Measurements from ENCODE around the gene ACKR2. TPM values are rescaled to one million over a fixed set of nuclear protein-coding genes. Genes with fewer than 3 reads are reported as not detected.

ACKR2 gene
- polyA plus RNA-seq, 1 donor (not counting 4 experiments of a cell fraction or from before 2014, with no cell fraction given): 0.22 TPM

DNA sequence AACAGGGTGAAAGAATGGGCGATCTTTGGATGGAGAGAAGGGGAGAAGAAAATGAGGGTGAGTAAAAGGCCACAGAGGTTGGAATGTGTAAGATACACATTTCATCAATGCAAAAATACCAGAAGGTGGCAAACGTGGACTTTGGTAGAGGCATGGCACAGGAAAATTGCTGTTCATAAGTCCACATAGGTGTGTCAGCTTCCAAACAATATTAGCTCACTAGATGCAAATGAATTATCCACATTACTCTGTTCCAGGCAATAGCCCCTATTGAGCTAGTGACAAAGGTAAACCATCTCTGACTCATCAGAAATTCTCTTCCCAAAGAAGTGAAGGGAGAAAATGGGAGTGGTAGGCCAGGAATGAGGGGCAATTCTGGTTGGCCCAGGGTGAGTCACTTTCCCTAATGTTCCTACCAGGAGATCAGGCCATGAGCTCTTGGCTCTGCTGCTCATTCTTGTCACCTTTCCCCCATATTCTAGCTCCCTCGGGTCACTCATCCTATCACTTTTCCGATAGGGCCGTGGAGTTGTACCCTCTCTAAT is 19.9 kb downstream of the ACKR2 start:
- dilution Hi-C loops (cut with MboI; ENCODE audit: extremely low pct_ligation_motif_present, low sequenced_read_pairs): no loop called here
- Histone ChIP-seq H3K9me3 (ENCODE audit: control insufficient read depth, low read depth, low read length) (no peaks in the 10 kb centered on the region), H3K9ac (ENCODE audit: control insufficient read depth, extremely low read depth, insufficient read depth, low read length) (no peak overlapping the region), H2AFZ (ENCODE audit: control insufficient read depth, low read length) (no peak overlapping the region), H3K36me3 (ENCODE audit: control insufficient read depth in 2 of 2, extremely low read depth in 1 of 2, insufficient read depth in 2 of 2, low read length in 2 of 2) (no peaks in the 10 kb centered on the region), H3K9me1 (ENCODE audit: control insufficient read depth, extremely low read depth, insufficient read depth, low read length) (no peaks in the 10 kb centered on the region), H3K27ac (ENCODE audit: control insufficient read depth, insufficient read depth, low read length) (no peak overlapping the region), H3K27me3 (ENCODE audit: control insufficient read depth, extremely low read depth, insufficient read depth, low read length) (no peaks in the 10 kb centered on the region), H3K79me2 (ENCODE audit: control insufficient read depth, insufficient read depth, low read length) (no peaks in the 10 kb centered on the region), H3K4me1 (ENCODE audit: control insufficient read depth, extremely low read depth, insufficient read depth, low read length) (peaks cover 12% of the 10 kb centered on the region), H3K4me2 (ENCODE audit: control insufficient read depth, extremely low read depth, insufficient read depth, low read depth, low read length) (peak overlapping the region; percentile 20), H4K20me1 (ENCODE audit: control insufficient read depth, extremely low read depth, insufficient read depth, low read length) (no peaks in the 10 kb centered on the region), H3K4me3 (ENCODE audit: control insufficient read depth in 2 of 3, extremely low read depth in 1 of 3, insufficient read depth in 2 of 3, low read depth in 1 of 3, low read length in 3 of 3) (no peak overlapping the region)
- DNase-seq (ENCODE audit: low read depth, low spot score) (no peak), FAIRE-seq (peak; percentile 81)
- no peak for TF ChIP-seq EZH2 (IDR thresholded peaks at IDR 0.05; ENCODE audit: low read length)
- TF ChIP-seq, protein P1, sequence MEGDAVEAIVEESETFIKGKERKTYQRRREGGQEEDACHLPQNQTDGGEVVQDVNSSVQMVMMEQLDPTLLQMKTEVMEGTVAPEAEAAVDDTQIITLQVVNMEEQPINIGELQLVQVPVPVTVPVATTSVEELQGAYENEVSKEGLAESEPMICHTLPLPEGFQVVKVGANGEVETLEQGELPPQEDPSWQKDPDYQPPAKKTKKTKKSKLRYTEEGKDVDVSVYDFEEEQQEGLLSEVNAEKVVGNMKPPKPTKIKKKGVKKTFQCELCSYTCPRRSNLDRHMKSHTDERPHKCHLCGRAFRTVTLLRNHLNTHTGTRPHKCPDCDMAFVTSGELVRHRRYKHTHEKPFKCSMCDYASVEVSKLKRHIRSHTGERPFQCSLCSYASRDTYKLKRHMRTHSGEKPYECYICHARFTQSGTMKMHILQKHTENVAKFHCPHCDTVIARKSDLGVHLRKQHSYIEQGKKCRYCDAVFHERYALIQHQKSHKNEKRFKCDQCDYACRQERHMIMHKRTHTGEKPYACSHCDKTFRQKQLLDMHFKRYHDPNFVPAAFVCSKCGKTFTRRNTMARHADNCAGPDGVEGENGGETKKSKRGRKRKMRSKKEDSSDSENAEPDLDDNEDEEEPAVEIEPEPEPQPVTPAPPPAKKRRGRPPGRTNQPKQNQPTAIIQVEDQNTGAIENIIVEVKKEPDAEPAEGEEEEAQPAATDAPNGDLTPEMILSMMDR (optimal IDR thresholded peaks at IDR 0.05 in 1 of 3, IDR thresholded peaks at IDR 0.05 in 1 of 3, conservative IDR thresholded peaks at IDR 0.05 in 1 of 3; ENCODE audit: extremely low read depth in 1 of 3, insufficient read depth in 2 of 3, low read length in 3 of 3): no peak

DNA sequence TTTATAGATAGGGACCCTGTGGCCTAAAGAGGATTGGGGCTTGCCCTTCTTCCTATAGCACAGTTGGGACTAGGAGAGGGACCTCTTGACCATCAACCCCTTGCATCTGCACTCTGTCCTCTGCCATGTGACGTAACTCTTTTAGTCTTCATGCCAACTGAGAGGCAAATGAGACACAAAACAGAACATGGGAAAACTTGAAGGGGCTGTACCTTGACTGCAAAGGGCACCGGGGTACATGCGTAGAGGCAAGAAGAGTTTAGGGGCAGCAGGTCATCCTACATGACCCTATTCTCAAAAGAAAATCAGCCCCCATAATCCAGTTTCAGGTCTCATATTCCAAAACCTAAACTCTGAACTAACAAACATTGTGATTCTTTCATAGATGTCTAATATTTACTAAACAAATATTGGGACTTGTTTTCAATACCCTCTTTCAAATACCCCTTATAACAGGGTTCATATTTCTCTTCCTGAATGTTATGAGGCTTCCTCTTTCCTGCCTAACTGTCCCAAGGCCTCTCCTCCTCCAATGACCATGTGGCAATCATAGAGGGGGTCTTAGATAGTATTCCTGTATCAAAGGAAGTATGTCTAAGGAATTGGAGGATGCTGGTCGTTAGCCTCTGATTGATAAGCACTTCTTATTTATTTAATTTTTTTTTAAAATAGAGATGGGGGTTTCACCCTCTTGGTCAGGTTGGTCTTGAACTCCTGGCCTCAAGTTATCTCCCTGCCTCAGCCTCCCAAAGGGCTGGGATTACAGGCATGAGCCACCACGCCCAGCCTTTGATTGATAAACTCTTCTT is 20.6 kb downstream of the ACKR2 start:
- FAIRE-seq (no peak), DNase-seq (ENCODE audit: low read depth, low spot score) (no peak)
- H3K27me3 ChIP-seq (ENCODE audit: control insufficient read depth, extremely low read depth, insufficient read depth, low read length): no peaks in the 10 kb centered on the region
- no peaks in the 10 kb centered on the region for H3K36me3 ChIP-seq (ENCODE audit: control insufficient read depth in 2 of 2, extremely low read depth in 1 of 2, insufficient read depth in 2 of 2, low read length in 2 of 2)
- no peaks in the 10 kb centered on the region for H3K9me1 ChIP-seq (ENCODE audit: control insufficient read depth, extremely low read depth, insufficient read depth, low read length)
- H3K9ac ChIP-seq (ENCODE audit: control insufficient read depth, extremely low read depth, insufficient read depth, low read length): no peak overlapping the region
- H3K27ac ChIP-seq (ENCODE audit: control insufficient read depth, insufficient read depth, low read length): no peak overlapping the region
- H3K4me1 ChIP-seq (ENCODE audit: control insufficient read depth, extremely low read depth, insufficient read depth, low read length): peaks cover 12% of the 10 kb centered on the region
- TF ChIP-seq, protein P1 (optimal IDR thresholded peaks at IDR 0.05 in 1 of 3, IDR thresholded peaks at IDR 0.05 in 1 of 3, conservative IDR thresholded peaks at IDR 0.05 in 1 of 3; ENCODE audit: extremely low read depth in 1 of 3, insufficient read depth in 2 of 3, low read length in 3 of 3): no peak
- TF ChIP-seq EZH2 (IDR thresholded peaks at IDR 0.05; ENCODE audit: low read length): no peak
- no peak overlapping the region for H3K4me3 ChIP-seq (ENCODE audit: control insufficient read depth in 2 of 3, extremely low read depth in 1 of 3, insufficient read depth in 2 of 3, low read depth in 1 of 3, low read length in 3 of 3)
- H2AFZ ChIP-seq (ENCODE audit: control insufficient read depth, low read length): no peak overlapping the region
- H3K4me2 ChIP-seq (ENCODE audit: control insufficient read depth, extremely low read depth, insufficient read depth, low read depth, low read length): peak overlapping the region; percentile 20
- H3K79me2 ChIP-seq (ENCODE audit: control insufficient read depth, insufficient read depth, low read length): no peaks in the 10 kb centered on the region
- dilution Hi-C loops (cut with MboI; ENCODE audit: extremely low pct_ligation_motif_present, low sequenced_read_pairs): no loop called here
- no peaks in the 10 kb centered on the region for H3K9me3 ChIP-seq (ENCODE audit: control insufficient read depth, low read depth, low read length)
- H4K20me1 ChIP-seq (ENCODE audit: control insufficient read depth, extremely low read depth, insufficient read depth, low read length): no peaks in the 10 kb centered on the region

Measured in keratinocyte (primary cell).